PFSK-1 (cell line): Measurements from ENCODE around the gene GSG1L.

ENCODE experiments used
- POLR2AphosphoS5 ChIP-seq: IDR thresholded peaks from 2 replicates; pipeline ENCODE4 v1.6.1; 2012; ENCODE audit warnings: low read depth, mild to moderate bottlenecking, control low read depth, low read length, moderate library complexity
- REST ChIP-seq, 2 experiments: IDR thresholded peaks; 2 replicates each; pipeline versions ENCODE4 v1.6.1 to v1.8.0; 2011 to 2012; ENCODE audit warnings: low read depth in 2 of 2, low read length in 2 of 2, control low read depth in 1 of 2, inconsistent platforms in 1 of 2, mild to moderate bottlenecking in 1 of 2, moderate library complexity in 1 of 2; ENCODE audit not compliant: insufficient read depth in 1 of 2
- SIN3A ChIP-seq: IDR thresholded peaks from 2 replicates; pipeline ENCODE4 v1.6.1; 2012; ENCODE audit warnings: mild to moderate bottlenecking, low read length, moderate library complexity, borderline replicate concordance; ENCODE audit not compliant: insufficient read depth
- TAF1 ChIP-seq: IDR thresholded peaks from 2 replicates; pipeline ENCODE4 v1.6.1; 2012; ENCODE audit warnings: low read length, control low read depth, borderline replicate concordance; ENCODE audit not compliant: insufficient read depth

DNA sequence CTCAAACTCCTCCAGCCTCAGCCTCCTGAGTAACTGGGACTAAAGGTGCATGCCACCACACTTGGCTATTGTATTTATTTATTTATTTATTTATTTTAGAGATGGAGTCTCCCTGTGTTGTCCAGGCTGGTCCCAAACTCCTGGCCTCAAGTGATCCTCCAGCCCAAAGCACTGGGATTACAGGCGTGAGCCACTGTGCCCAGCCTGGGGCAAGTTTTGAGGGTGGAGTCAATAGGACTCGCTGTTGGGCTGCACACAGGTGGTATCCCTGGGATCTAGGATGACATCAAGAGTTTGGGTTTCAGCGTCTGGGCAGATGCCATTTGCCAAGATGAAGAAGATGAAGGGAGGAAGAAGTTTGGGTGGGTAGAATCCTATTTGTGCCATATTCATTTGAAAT lies 213.9 kb downstream of the GSG1L start:
- no peak for TF ChIP-seq REST (IDR thresholded peaks at IDR 0.05; ENCODE audit: insufficient read depth in 1 of 2, low read depth in 2 of 2, low read length in 2 of 2)
- no peak for TF ChIP-seq TAF1
- TF ChIP-seq POLR2AphosphoS5, result no peak
- TF ChIP-seq SIN3A, result no peak
